ENCODE data around the gene AFF1. TPM values are rescaled to one million over a fixed set of nuclear protein-coding genes. Genes with fewer than 3 reads are reported as not detected.

Gene AFF1
- total RNA-seq, 1 donor from 2014 or later, result 90.6 TPM

DNA sequence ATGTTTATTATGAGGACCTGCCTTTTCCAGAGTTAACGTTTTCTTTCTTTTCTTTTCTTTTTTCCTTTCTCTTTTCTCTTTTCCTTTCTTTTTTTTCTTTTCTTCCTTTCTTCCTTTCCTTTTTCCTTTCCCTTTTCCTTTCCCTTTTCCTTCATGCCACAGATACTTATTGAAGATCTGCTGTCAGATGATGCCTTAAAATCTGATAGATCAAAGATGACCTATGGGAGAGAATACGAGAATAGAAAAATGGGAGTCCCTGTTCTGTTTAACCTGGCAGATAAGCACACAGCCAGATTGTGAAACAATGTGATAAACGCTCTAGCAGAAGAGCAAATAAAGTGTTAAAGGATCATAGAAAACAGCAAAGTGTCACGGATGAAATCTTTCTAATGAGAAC, 38.9 kb downstream of the AFF1 start:
- Histone ChIP-seq H3K36me3 (no peaks in the 10 kb centered on the region), H3K27me3 (ENCODE audit: low read depth) (no peaks in the 10 kb centered on the region), H3K9me3 (no peaks in the 10 kb centered on the region), H3K27ac (no peak overlapping the region), H3K4me1 (peaks cover 56% of the 10 kb centered on the region), H3K4me3 (no peak overlapping the region)
- TF ChIP-seq, protein P1, sequence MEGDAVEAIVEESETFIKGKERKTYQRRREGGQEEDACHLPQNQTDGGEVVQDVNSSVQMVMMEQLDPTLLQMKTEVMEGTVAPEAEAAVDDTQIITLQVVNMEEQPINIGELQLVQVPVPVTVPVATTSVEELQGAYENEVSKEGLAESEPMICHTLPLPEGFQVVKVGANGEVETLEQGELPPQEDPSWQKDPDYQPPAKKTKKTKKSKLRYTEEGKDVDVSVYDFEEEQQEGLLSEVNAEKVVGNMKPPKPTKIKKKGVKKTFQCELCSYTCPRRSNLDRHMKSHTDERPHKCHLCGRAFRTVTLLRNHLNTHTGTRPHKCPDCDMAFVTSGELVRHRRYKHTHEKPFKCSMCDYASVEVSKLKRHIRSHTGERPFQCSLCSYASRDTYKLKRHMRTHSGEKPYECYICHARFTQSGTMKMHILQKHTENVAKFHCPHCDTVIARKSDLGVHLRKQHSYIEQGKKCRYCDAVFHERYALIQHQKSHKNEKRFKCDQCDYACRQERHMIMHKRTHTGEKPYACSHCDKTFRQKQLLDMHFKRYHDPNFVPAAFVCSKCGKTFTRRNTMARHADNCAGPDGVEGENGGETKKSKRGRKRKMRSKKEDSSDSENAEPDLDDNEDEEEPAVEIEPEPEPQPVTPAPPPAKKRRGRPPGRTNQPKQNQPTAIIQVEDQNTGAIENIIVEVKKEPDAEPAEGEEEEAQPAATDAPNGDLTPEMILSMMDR (IDR thresholded peaks at IDR 0.05), result no peak
- ATAC-seq (no peak), DNase-seq (no peak)
- intact Hi-C loops (cut with DNase I), result no loop called here

DNA sequence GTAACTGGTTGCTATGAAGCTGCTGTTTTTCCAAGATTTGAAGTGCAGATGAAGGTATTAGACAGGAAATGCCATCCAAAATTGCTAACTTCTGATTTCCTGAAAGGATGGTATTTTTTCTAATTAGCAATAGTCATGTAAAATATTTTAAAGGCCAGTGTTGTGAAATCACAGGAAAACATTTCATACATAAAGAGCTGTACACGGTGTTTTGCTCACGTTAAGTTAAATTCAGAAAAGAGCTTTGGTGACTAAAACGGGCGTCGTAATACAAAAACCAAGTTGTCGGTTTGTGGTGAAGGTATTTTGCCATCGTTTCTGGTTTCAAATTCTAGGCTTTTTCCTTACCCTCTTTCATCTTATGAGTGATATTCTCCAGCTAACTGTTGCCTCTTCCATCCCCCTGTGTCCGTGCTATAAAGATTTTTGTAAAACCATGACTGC, 39.8 kb downstream of the AFF1 start:
- H3K27me3 ChIP-seq (ENCODE audit: low read depth), result no peaks in the 10 kb centered on the region
- H3K9me3 ChIP-seq, result no peaks in the 10 kb centered on the region
- DNase-seq (no peak), ATAC-seq (no peak)
- no peak overlapping the region for H3K27ac ChIP-seq
- peaks cover 56% of the 10 kb centered on the region for H3K4me1 ChIP-seq
- H3K36me3 ChIP-seq, result no peaks in the 10 kb centered on the region
- H3K4me3 ChIP-seq, result no peak overlapping the region
- TF ChIP-seq, protein P1 (IDR thresholded peaks at IDR 0.05), result no peak
- intact Hi-C loops (cut with DNase I), result no loop called here

DNA sequence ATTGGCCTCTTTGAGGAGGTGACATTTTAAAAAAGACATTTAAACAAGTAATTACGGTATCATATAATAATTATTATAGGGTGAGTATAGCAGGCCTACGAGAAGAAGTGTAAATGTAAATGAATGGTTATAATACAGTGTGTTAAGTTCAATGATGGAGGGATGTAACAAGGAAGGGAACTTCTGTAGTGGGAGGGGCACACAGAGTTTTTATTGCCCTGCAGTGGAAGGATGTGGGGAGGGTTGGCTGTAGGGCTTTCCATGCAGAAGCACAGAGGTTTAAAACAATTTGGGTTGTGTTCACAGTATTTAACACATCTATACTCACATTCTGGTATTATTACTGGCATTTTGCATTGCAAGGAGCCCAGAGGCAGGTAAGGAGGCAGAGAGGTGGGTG, 41.1 kb downstream of the AFF1 start:
- TF ChIP-seq, protein P1 (IDR thresholded peaks at IDR 0.05), result no peak
- Histone ChIP-seq H3K9me3 (no peaks in the 10 kb centered on the region), H3K4me1 (peaks cover 42% of the 10 kb centered on the region), H3K27ac (no peak overlapping the region), H3K4me3 (no peak overlapping the region), H3K27me3 (ENCODE audit: low read depth) (no peaks in the 10 kb centered on the region), H3K36me3 (no peaks in the 10 kb centered on the region)
- no peak for ATAC-seq
- intact Hi-C loops (cut with DNase I), result no loop called here
- no peak for DNase-seq

DNA sequence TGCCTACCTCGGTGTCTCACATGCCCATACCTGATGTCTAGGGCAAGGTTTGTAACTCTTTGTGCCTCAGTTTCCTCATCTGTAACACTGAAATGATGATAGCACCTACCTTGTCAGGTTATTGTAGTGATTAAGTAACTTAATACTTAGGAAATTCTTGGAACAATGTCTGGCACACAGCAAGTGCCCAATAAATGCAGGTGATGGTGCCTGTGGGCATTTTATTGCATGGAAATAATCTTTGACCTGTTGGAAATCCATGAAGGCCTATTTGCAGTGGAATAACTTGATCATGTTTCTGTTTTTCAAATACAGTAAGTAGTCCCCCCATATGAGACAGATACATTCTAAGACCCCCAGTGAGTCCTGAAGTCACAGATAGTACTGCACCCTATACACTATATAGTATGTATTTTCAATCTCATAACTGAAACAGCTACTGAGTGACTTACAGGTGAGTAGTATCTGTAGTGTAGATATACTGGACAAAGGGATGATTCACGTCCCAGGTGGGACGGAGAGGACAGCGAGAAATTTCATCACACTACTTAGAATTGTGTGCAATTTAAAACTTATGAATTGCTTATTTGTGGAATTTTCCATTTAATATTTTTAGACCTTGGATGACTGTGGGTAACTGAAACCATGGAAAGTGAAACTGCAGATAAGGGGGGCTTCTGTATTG, 42.1 kb downstream of the AFF1 start:
- intact Hi-C loops (cut with DNase I), result no loop called here
- H3K27ac ChIP-seq, result no peak overlapping the region
- H3K27me3 ChIP-seq (ENCODE audit: low read depth), result no peaks in the 10 kb centered on the region
- DNase-seq (no peak), ATAC-seq (no peak)
- no peak overlapping the region for H3K4me3 ChIP-seq
- TF ChIP-seq, protein P1 (IDR thresholded peaks at IDR 0.05), result no peak
- H3K36me3 ChIP-seq, result no peaks in the 10 kb centered on the region
- H3K9me3 ChIP-seq, result no peaks in the 10 kb centered on the region
- peaks cover 33% of the 10 kb centered on the region for H3K4me1 ChIP-seq

DNA sequence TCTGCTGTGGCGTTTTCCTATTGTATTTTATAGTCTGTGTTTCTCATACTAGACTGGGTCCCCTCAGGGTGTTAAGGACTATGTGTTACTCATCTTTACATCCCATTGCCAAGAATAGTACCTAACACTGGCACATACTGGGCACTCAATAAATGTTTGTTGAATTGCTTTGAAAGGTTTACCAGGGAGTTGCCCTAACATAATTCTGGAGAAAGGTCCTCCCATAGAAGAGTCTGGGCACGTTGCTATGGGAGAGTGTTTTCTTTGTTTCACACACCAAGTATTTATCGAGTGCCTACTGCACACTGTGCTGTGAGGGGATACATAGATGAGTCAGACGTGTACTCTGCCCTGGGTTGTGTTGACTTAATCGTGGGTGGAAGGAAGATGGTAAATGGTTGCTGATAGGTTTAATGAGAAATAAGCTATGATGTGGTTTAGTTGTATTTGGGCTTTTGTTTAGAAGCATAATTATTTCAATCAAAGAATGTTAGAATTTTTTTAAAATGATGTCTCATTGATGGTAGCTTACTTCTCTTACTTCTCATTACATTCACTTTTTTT, 42.9 kb downstream of the AFF1 start:
- no peaks in the 10 kb centered on the region for H3K27me3 ChIP-seq (ENCODE audit: low read depth)
- ATAC-seq, result peak; percentile 74 to 78
- DNase-seq, result no peak
- TF ChIP-seq, protein P1 (IDR thresholded peaks at IDR 0.05), result no peak
- intact Hi-C loops (cut with DNase I), result no loop called here
- no peaks in the 10 kb centered on the region for H3K9me3 ChIP-seq
- H3K27ac ChIP-seq, result no peak overlapping the region
- H3K4me3 ChIP-seq, result no peak overlapping the region
- no peaks in the 10 kb centered on the region for H3K36me3 ChIP-seq
- peaks cover 26% of the 10 kb centered on the region for H3K4me1 ChIP-seq

Data from lower lobe of right lung (tissue), 2 donors.